ENCODE measurements around the gene PMAIP1.

The PMAIP1 gene

GRCh38 chr18:59916746-59917145 lies 16.9 kb downstream of the PMAIP1 start:
- DNase-seq: no peak

DNA sequence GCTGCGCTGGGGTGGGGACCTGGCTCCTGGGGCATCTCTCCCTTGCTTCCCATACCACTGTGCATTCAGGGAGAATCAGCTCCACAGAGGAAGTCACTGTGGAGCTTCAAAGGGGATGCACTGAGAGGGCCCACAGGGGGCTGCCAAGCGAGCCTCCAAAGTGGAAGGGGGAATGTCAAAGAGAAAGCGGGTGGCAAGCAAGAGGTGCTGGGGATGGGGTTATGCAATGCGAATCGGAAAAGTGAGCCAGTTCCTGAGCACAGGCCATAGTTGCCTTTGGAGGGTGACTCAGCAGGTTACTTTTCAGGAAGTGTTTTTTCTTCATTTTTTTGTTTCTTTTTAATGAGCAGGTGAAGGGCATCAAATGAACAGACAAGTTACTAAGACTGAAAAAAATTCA lies 17.6 kb downstream of the PMAIP1 start:
- DNase-seq: no peak

GRCh38 chr18:59918320-59918755 lies 18.5 kb downstream of the PMAIP1 start:
- DNase-seq: peak; percentile 50 to 76

GRCh38 chr18:59918997-59919396 lies 19.2 kb downstream of the PMAIP1 start:
- no peak for DNase-seq

DNA sequence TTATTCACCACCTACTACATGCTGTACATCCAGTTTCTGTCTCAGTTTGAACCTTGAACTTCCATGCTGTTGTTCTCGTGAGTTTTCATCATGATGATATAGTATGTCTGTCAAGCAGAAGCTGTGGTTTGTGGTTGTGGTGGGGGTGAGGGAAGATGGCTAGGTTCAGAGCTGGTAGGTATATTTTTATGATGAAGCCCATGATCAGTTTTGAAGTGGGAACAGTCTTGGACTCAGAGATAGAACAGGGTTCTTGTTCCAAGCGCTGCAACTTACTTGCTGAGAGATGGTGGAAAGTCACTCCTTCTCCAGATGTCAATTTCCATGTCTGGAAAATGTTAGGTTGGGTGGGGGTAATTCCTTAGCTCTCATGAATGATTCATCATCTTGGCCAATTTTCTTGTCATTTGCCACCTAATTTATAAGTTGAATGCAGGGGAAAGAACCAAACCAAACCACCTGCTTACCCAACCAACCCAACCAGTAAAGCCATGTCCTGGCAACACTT lies 21.6 kb downstream of the PMAIP1 start:
- DNase-seq: no peak

- DNase-seq: no peak
Measured at GRCh38 chr18:59923539-59924196, 23.9 kb downstream of the PMAIP1 start.

- DNase-seq: no peak
Measured at GRCh38 chr18:59926131-59926530, 26.3 kb downstream of the PMAIP1 start.

GRCh38 chr18:59927246-59927825 lies 27.5 kb downstream of the PMAIP1 start:
- no peak for DNase-seq

DNA sequence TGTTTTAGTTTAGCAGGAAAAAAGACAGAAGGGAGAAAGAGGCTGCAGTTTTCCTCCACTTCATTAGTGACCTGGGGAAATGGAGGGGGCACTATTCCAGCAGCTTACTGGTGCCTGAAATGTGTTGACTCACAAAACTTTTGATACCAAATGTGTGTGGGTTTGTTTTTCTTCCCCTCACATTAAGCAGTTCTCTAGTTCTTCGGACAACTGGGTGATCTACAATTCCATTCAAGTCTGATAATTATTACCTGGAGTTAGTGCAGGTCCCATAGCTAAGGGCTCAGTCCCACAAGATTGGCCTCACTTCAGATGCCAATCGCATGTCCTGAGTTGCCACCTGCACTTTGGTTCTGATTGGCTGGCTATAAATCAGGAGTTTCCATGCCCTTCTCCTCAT lies 28.4 kb downstream of the PMAIP1 start:
- DNase-seq: no peak

DNA sequence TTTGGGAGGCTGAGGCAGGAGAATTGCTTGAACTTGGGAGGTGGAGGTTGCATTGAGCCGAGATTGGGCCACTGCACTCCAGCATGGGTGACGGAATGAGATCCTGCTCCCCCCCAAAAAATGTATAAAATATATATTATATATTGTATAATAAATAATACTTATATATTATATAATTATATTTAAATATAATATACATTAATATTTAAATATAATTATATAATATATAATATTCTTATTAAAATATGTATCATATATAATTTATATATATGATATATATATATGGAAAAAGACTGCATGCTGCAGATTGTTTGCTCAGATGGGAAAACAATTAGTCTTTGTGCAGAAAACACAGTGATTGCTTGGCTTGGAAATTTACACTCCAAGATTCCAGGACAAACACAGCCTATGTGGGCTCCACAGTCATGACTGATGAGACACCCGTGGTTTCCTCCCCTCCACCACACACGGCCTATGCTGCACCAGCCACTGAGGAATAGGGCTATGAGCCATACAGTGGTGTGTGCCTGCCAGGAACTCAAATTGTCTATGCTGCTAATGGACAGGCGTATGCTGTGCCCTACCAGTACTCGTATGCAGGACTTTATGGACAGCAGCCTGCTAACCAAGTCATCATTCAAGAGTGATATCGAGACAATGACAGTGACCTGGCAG lies 30.0 kb downstream of the PMAIP1 start:
- DNase-seq: no peak

- no peak for DNase-seq
Measured at GRCh38 chr18:59932401-59932800, 32.6 kb downstream of the PMAIP1 start.

DNA sequence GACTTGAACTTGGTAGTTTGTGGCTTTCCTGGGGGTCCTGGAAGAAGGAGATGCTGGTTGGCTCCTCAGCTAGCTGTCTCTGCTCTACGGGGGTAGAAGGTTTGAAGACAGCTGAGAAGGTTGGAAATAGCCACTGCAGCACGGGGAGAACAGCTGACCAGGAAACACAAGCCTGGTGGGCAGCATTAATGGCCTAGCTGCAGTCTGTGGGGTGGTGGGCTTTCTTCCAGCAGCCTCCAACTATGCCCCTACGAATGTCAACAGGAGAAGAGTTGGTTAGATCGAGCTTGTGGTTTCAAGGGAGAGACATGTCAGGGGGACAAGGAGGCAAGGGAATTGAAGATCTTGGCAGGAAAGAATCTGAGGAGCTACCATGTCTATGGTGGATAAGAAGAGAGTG lies 38.9 kb downstream of the PMAIP1 start:
- DNase-seq: no peak

DNA sequence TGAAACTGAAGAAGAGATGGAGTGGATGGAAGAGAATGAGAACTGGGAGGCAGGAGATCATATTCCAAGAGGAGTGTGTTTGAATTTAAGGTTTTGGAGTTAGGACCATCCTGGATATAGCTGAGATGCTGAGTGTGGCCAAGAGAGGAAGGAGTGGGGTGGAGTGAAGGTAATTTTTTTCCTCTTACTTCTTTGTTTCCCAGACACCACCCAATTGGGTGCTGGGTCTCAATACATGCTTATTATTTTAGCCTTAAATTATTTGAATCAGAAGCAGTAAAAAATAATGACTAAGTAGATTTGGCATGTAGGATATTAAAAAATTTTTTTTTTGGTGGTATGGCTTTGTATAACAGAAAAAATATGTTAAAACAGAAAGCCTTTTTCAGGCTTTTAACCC lies 39.3 kb downstream of the PMAIP1 start:
- DNase-seq: no peak

GRCh38 chr18:59940068-59940467 lies 40.3 kb downstream of the PMAIP1 start:
- DNase-seq: no peak

DNA sequence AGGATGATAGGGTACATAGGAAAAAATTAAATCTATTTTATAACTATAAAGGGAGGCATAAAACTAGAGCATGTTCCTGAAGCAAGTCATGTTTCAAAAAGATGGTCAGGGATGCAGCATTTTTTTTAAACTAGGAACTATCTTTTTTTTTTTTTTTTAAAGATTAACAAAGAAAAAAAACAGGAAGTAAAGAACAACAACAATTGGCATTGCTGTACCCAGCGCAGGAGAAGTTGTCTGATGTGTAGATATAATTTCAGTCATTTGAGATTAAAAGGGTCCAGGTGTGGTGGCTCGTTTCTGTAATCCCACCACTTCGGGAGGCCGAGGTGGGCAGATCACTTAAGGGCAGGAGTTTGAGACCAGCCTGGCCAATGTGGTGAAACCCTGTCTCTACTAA lies 41.5 kb downstream of the PMAIP1 start:
- no peak for DNase-seq

DNA sequence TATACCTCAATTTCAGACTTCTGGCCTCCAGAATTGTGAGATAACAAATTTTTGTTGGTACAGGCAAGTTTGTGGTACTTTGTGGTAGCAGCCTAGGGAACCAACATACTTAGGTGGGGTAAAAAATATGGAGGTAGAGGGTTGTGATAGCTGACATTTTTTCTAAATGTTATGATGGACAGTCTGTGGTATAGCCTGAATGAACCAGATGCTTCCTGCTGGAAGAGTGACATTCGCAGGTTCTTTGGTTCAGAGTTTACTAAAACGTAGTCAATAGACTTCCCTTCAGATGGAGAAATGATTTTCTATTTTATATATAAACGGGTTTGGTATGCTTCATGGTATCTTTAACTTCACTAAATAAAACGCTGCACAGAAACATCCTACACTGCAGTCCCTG lies 42.8 kb downstream of the PMAIP1 start:
- no peak for DNase-seq

DNA sequence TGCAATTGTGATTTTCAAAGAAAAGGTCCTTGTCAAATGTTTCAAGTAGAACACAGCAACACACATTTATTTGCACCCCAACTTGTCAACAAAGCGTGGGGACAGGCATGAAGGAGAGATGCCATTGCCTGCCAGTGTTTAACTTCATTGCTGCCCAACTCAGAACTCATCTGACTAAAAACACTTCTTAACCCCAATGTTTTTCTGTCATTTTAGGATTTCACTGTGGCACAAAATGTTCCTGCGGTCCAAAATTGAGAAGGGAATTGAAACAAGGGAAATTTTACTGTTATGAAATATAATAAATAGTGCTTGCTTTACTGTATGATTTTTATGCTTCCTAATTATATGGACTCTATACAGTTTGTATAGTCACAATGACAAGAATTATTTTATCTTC lies 45.7 kb downstream of the PMAIP1 start:
- no peak for DNase-seq

GRCh38 chr18:59950215-59950944 lies 50.6 kb downstream of the PMAIP1 start:
- no peak for DNase-seq

DNA sequence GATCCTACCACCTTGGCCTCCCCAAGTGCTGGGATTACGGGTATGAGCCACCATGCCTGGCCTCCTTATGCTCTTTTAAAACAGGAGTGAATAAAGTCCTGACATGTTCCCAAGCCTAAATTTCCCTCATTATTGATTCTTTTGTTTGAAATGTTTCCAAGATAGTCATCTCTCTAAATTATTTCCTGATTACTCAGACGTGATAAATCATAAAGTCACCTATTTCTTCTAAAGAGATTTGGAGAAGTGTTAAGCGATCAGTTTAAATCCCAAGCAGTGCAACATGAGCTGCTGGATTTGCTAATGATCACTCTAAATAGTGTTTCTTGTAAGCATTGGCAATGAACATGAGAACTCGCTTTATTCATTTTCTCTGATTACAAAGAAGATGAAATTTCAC lies 51.8 kb downstream of the PMAIP1 start:
- DNase-seq: no peak

DNA sequence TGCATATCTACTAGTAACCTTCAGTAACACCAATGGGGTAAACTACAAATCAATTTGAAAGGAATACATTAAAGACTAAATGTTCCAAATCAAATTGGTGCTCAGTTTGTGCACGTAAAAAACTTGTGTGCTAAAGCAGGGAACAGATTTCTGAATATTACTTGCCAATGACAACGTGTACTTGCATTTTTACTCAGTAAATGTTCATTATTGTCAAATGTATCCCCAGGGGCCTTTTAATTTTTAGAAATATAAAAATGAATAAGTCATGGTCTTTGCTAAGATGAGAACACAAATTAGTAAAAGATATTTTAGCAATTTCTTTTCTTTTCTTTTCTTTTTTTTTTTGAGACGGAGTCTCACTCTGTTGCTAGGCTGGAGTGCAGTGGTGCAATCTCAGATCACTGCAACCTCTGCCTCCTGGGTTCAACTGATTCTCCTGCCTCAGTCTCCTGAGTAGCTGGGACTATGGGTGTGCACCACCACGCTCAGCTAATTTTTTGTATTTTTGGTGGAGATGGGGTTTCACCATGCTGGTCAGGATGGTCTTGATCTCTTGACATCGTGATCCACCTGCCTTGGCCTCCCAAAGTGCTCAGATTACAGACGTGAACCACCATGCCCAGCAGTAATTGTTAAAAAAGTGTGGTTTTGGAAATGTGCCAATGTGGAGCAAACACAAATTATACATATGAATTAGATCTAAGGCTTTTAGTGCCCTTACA lies 52.6 kb downstream of the PMAIP1 start:
- DNase-seq: no peak

All from NCI-H524 (cell line).